BJ (cell line): Measurements from ENCODE around the gene SMURF2. TPM values are rescaled to one million over a fixed set of nuclear protein-coding genes. Genes with fewer than 3 reads are reported as not detected.
A peak's percentile ranks its signal among the peaks of the same experiment; 100 is the strongest.
"Not testable (repeated sequence)": the region's sequence is repeated elsewhere in the genome, so short reads cannot be mapped to it uniquely, and the experiment has no call there.

Experiments used
- CTCF ChIA-PET: fragments of 350-600 bp; formaldehyde crosslinking; extraction: SDS; loops from one replicate; lab custom pipeline; 2021; ENCODE audit warnings: antibody characterized with exemption, inconsistent platforms; lab: Yijun Ruan, JAX
- POLR2A ChIA-PET: fragments of 300-600 bp; sonication (Branson Sonifier 250); formaldehyde crosslinking; extraction: SDS; loops from one replicate; lab custom pipeline; 2021; ENCODE audit warnings: antibody characterized with exemption; lab: Charles Lee
- DNase-seq: peaks from one replicate; pipeline ENCODE4 v3.0.0-alpha.2; 2011; ENCODE audit warnings: low read depth
- H3K27me3 ChIP-seq: 2 replicates; pipeline ENCODE4 v1.6.0; 2011; ENCODE audit warnings: low read length; ENCODE audit not compliant: control insufficient read depth, insufficient read depth
- H3K36me3 ChIP-seq: 2 replicates; pipeline ENCODE4 v1.5.1; 2011; ENCODE audit warnings: low read length; ENCODE audit not compliant: control insufficient read depth, insufficient read depth
- H3K4me3 ChIP-seq: 2 replicates; pipeline ENCODE4 v1.5.1; 2011; ENCODE audit warnings: low read depth, mild to moderate bottlenecking, control low read depth, low read length
- CTCF ChIP-seq: IDR thresholded peaks from 2 replicates; pipeline ENCODE4 v1.5.1; 2011; ENCODE audit warnings: low read depth, mild to moderate bottlenecking, control low read depth, inconsistent platforms, low read length, moderate library complexity; ENCODE audit not compliant: insufficient read depth
- polyA plus RNA-seq: library from polyadenylated mRNA; depleted of rRNA; stranded (reverse); fragments of >200 nt; gene quantifications from 2 replicates; pipeline ENCODE4 v1.2.3, GENCODE V29; 2011

The SMURF2 gene
- polyA plus RNA-seq, 1 experiment = 18.8 TPM

GRCh38 chr17:64683796-64684195 lies 21.7 kb upstream of the SMURF2 start:
- ChIA-PET POLR2A (no interaction called here), CTCF (interaction anchor here (1.0 kb wide), 1 partner anchor 52 kb away, joined by 4 read pairs; no protein-coding TSS in a partner anchor)
- no peak overlapping the region for H3K4me3 ChIP-seq
- no peaks in the 10 kb centered on the region for H3K36me3 ChIP-seq
- no peaks in the 10 kb centered on the region for H3K27me3 ChIP-seq
- no peak for DNase-seq
- no peak for TF ChIP-seq CTCF

- no peak for DNase-seq
- POLR2A ChIA-PET = no interaction called here
- CTCF ChIA-PET = interaction anchor here (1.0 kb wide), 1 partner anchor 53 kb away, joined by 4 read pairs; no protein-coding TSS in a partner anchor
- Histone ChIP-seq H3K27me3 (no peaks in the 10 kb centered on the region), H3K4me3 (no peak overlapping the region), H3K36me3 (no peaks in the 10 kb centered on the region)
- TF ChIP-seq CTCF = no peak
Observed at GRCh38 chr17:64682261-64683181, 20.4 kb upstream of the SMURF2 start.

GRCh38 chr17:64679710-64680216 lies 17.7 kb upstream of the SMURF2 start:
- no peak overlapping the region for H3K4me3 ChIP-seq
- no peaks in the 10 kb centered on the region for H3K27me3 ChIP-seq
- ChIA-PET CTCF (interaction anchor here (0.7 to 1.2 kb wide), 2 partner anchors 23 to 60 kb away, joined by 3 to 5 read pairs; no protein-coding TSS in a partner anchor), POLR2A (interaction anchor here (0.6 to 0.9 kb wide), 4 partner anchors 38 to 174 kb away, joined by 3 to 13 read pairs (median 6); partner anchors contain the start of genes CEP95 and DDX5)
- peak; percentile 99 for DNase-seq
- no peak for TF ChIP-seq CTCF
- H3K36me3 ChIP-seq = no peaks in the 10 kb centered on the region

- Histone ChIP-seq H3K27me3 (no peaks in the 10 kb centered on the region), H3K36me3 (no peaks in the 10 kb centered on the region), H3K4me3 (no peak overlapping the region)
- no peak for TF ChIP-seq CTCF
- CTCF ChIA-PET = interaction anchor here (1.6 kb wide), 1 partner anchor 100 kb away, joined by 3 read pairs; no protein-coding TSS in a partner anchor
- POLR2A ChIA-PET = no interaction called here
- no peak for DNase-seq
Observed at GRCh38 chr17:64676763-64677162, 14.7 kb upstream of the SMURF2 start.

- CTCF ChIA-PET = interaction anchor here (0.6 kb wide), 1 partner anchor 354 kb away, joined by 3 read pairs; no protein-coding TSS in a partner anchor
- H3K27me3 ChIP-seq, H3K36me3 ChIP-seq, POLR2A ChIA-PET, DNase-seq, H3K4me3 ChIP-seq: not testable (repeated sequence)
Observed at GRCh38 chr17:64670843-64671590, 8.9 kb upstream of the SMURF2 start.

GRCh38 chr17:64667807-64668721 lies 6.0 kb upstream of the SMURF2 start:
- CTCF ChIA-PET, POLR2A ChIA-PET, H3K36me3 ChIP-seq, DNase-seq, H3K27me3 ChIP-seq, H3K4me3 ChIP-seq: not testable (repeated sequence)

GRCh38 chr17:64664299-64664981 lies 2.3 kb upstream of the SMURF2 start:
- H3K4me3 ChIP-seq, POLR2A ChIA-PET, H3K27me3 ChIP-seq, CTCF ChIA-PET, H3K36me3 ChIP-seq, DNase-seq: not testable (repeated sequence)
